ENCODE data around the gene LYZ.
A peak's percentile ranks its signal among the peaks of the same experiment; 100 is the strongest.

Gene LYZ

DNA sequence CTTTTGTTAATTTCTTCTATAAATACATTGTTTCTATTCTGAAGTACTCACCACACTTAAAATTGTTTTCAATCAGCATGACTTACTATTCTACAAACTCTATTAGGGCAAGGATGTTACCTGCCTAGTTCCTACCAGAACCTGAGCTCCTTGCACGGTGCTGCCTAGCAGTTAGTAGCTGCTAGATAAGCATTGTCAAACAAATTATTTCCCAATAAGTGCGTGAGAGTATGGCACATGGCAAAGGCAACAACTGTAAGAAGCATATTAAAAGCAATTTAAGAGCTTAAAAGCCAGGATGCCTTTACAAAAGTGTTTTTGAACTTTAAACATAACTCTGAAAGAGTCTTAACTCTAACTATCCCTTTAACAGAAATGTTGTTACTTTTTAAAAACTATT lies 8.2 kb upstream of the LYZ start:
- no peak for DNase-seq

DNA sequence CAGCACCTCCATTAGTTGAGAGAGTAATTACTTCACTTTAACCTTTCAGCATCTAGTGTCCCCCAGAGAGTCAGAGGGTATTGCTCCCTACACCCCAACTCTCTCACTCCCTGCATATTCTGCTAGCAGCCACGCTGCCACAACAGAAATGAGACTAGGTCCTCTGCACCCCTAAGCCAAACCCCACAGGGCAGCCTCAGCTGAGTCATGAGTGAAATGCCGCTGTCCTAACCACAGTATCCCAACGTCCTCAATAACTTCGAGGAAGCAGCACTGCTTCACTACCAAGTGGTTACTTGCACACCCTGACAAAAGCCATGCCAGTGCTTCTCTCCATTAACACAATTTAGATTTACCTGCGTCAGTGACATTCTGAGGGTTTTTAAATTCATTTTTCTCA lies 6.9 kb upstream of the LYZ start:
- peak in 1 of 2 donors; percentile 16 for DNase-seq

DNA sequence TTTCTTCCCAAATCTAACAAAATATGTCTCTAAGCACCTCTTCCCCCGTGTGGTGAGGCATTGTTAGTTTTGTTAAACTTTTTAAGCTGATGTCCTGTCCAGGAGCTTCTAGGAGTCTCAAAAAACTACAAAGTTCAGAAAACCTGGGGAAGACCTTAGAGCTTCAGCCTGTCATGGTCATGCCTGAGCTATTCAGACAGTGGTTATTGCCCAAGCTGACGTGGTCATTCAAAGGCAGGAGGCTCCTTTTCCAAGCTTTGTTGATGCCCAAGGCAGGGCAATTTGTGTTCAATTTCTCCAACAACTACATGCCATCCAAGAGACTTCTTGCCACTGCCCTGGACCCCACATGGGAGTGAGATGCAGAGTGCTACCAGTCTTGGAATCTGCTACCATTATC lies 5.8 kb upstream of the LYZ start:
- DNase-seq: no peak

DNA sequence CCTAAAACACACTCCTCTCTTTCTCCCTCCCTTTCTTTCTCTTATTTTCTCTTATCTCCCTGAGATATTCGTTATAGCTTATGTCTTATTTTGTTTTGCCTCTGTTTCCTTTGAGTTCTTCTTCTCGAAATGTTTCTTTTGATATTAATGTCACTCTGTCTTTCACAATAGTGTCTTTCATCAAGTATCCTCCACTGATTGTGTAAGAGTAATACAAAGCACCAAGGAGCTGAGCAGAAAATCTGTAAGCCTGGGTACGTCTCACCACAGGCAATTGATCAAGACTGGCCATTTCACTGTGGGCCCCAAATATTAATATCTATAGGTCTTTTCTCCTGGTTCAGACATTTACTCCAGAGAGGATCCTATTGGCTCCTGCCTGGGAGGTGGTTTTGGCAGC lies 4.8 kb upstream of the LYZ start:
- DNase-seq: no peak

DNA sequence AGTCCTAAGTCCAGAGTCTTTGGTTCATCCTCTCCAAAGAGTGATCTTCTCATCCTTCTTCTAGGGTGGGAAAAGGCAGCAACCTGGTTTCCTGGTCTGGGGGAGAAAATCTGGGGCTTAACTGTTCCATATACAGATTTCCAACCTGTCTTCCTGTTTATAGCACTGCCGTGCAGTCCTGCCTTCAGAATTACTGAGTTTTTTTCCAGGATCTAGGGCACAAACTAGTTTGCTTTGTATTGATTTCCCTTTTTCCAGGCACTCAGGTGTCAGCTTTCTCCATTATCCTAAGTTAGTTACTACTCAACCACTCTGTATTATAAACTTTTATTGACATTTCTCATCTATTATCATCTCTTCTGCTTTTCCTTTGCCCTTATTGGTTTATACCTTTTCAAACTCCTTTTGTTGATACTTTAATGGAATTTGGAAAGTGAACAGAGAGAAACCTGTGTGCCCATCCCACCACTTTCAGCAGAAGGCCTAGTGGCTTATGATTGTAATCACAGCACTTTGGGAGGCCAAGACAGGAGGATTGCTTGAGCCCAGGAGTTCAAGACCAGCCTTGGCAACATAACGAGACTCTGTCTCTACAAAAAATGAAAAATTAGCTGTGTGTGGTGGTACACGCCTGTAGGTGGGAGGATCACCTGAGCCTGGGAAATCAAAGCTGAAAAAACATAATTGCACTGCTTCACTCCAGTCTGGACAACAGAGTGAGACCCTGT lies 4.1 kb upstream of the LYZ start:
- DNase-seq: no peak

DNA sequence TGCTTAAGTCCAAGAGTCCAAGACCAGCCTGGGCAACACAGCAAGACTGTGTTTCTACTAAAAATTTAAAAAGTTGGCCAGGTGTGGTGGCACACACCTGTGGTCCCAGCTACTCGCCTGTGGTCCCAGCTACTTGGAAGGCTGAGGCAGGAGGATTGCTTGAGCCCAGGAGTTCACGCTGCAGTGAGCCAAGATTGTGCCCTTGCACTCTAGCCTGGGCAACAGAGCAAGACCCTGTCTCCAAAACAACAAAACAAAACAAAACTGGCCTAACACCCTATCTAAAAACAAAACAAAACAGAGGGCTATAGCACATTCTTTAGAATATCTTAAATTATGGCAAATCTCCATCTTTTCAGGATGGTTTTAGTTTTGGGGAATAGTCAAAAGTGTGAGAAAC lies 3.1 kb upstream of the LYZ start:
- no peak for DNase-seq

DNA sequence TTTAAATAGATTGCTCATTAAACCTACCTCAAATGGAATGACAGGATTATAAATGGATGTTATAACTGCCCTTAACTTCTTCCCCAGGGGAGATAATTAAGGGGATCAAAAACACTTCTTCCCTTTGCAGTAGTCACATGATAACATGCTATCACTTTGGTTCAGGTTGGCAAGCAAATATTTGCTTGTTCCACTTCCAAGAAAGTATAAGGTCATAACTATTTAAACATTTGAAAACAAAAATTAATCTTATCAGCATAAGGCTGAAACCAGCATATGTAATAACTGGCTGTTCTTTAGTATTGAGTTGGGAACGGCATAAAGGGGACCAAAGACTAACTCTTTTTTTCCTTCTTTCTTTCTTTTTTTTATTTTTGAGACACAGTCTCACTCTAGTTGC lies 2.4 kb upstream of the LYZ start:
- no peak for DNase-seq

DNA sequence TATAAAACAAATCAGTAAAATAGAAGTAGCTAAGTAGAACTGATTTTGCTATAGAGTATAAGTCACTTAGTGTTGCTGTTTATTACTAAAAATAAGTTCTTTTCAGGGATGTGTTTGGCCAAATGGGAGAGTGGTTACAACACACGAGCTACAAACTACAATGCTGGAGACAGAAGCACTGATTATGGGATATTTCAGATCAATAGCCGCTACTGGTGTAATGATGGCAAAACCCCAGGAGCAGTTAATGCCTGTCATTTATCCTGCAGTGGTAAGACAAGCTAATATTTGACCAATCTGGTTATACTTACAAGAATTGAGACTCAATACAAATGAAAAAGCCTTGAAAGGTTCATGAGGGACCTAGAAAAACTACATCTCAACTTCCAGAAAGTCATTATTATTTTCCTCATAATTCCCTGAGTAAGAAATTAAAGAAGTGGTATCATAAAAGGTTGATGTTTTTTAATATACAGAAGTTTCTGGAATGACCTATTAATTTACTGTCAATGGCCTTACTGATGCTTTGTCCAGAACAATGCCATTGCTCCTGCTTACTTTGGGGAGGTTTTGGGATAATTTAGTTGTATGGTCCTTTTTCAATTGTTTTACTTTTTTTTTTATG lies 1.9 kb downstream of the LYZ start:
- DNase-seq: no peak

DNA sequence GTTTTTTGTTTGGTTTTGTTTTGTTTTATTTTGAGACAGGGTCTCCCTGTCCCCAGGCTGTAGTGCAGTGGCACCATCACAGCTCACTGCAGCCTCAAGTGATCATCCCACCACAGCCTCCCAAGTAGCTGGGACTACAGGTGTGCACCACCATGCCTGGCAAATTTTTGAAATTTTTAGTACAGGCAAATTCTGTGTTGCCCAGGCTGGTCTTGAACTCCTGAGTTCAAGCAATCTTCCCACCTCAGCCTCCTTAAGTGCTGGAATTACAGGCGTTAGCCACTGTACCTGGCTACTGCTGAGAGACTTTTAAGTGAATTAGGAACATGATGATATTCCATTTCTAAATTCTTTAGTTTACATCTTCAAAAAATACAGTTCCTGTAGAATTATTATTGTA lies 2.6 kb downstream of the LYZ start:
- no peak for DNase-seq

DNA sequence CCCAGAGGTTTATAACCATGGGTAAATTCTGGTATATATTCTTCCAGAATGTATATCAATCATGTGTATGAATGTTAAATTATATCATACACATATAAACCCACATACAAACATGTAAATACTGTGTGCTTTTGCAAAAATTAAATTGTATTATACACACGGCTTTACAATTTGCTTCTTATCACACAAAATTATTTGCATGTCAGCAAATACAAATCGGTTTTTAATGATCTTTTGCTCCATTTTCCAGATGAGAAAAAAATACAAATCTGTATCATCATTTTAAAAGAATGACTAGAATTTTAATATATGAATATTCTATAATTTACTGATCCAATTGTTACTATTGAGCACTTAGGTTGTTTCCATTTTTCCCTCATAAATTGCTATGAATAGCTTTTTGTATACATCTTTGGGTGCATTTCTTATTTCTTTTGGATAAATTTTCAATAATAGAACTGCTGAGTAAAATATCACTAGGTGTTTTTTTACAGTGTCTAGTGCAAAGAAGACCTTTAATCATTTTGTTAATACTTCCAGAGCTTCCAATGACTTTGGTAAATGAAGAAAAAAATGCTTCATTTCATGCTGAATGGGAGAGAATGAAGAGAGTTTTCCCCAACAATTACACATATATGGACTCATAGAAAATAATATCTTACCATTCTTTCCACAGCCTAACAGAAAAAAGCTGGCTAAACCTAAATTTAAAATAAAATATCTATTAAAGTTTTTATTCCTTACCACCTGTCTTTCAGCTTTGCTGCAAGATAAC lies 3.5 kb downstream of the LYZ start:
- DNase-seq: no peak

DNA sequence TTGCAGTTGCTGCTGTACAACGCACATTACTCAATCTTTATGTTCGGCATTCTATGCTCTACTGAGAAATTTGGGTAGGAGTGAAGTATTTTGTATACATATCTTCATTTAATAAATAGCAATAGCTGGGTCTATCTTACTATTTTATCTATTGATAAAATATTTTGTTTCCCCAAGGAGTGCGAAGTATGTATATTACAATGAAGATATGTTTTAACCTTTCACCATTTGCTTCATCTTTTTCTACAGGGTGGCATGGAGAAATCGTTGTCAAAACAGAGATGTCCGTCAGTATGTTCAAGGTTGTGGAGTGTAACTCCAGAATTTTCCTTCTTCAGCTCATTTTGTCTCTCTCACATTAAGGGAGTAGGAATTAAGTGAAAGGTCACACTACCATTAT lies 4.7 kb downstream of the LYZ start:
- no peak for DNase-seq

DNA sequence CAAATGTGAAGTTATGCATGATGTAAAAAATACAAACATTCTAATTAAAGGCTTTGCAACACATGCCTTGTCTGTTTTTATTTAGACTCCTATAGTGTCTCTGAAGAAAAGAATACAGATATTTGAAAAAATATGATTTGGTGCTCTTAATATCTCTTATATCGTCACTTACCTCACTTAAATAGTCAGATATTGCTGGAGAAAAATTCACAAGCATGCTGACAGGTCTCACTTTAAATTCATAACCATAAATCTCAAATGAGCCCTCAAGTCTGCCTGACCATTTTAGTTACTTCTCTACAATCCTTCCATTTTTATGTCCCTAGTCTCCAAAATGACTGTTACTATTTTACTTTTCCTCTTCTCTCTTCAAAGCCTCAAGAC lies 6.0 kb downstream of the LYZ start:
- no peak for DNase-seq

DNA sequence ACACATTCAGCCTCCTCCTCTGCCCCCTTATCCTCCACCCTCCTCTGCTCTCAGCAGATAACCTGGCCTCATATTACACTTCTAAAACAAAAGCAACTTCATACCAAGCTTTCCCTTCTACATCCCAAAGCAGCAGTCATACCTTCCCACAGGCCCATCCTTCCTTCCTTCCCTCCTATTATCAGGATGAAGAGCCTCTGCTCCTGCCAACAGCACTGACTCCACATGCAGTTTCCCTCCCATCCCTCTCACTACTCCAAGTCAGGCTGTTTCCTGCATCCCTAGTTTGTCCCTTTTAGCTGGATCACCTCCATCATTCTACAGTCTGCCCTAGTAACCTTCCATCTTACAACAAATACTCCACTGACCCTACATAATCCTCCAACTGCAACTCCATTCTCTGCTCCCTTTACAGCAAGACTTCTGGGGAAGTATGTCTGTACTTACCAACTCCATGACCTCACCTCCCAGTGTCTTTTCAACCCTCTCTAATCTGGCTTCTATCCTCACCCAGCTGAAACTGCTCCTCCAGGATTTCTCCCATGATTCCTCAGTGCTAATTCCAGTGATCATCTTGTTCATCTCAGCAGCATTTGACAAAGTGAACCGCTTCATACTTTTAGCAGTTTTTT lies 6.5 kb downstream of the LYZ start:
- DNase-seq: no peak

DNA sequence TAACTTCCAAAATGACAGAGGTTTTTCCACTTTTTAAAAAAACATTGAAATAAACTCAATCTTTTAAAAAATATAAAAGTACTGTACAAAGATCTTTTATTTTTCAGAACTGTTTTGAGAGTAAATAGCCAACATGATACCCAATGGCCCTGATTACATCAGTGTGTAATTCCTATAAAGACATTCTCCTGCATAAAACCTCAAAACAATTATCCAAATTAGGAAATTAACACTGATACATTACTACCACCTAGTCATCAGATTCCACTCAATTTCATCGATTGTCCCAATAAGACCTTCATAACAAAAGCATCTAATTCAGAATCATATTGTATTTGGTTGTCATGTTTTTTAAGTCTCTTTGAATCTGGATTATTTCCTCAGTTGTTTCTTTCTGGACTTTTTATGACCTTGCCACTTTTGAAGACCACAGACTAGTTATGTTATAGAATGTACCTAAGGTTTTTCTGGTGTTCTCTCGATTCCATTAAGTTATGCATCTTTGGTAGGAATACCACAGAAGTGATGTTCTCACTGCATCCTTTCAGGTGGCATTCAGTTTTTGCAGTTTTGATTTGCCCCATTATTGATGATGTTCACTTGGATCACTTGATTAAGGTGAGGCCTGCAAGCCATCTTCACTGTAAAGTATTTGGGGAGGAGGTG lies 7.3 kb downstream of the LYZ start:
- DNase-seq: no peak

DNA sequence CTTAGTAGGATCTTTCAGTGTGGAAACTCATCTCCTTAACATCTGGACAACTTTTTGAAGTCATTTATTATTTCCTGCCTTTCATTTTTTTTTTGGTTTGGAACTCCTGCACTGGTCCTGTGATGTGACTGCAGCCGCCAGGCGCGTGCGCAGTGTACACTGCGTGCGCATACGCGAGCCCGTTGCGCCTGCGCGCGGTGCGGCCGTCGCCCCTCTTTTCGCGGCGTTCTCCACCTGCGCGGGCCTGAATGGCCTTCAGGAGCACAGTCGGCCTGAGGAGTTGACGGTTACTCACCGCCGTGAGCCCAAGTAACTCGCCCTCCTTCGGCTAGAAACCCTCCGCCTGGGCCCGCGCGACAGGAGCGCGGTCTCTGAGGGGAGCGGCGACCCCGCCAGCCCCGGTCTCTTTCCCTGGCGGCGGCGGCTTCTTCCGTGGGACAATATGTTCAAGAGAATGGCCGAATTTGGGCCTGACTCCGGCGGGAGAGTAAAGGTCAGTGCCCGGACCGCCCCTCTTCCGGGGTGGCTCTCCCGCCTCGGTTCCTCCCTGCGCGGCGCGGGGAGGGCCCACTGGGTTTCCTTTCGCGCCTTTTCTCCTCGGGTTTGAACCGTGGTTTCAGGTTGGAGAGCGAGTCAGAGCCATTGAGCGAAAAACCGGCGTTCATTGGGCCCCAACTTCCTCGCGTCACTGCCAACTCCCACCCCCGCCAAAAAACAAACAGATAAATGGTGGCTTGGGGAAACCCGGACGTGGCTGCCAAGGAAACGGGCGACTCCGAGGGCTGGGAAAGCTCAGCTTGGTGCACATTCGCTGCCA lies 11.6 kb downstream of the LYZ start, which contains the start of gene YEATS4:
TSS of gene YEATS4 (plus strand) at position 213 of the 817 bp plus-strand sequence. CDS start at position 443, 230 bp downstream.
- peak; percentile 90 to 91 for DNase-seq

DNA sequence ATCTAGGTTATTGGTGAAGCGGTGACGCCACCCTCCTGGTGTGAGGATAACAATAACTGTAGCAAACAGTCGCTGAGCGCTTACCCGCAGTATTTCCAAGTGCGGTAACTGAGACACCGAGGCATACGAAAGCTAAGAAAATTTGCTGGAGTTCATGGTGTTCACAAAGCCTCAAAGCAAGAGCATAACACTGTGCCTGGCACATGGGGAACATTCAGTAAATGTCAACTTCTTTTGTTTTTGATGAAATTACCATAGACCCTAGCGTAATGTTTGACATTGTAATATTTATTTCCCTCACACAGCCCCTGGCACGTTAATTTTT lies 12.1 kb downstream of the LYZ start:
- no peak for DNase-seq

DNA sequence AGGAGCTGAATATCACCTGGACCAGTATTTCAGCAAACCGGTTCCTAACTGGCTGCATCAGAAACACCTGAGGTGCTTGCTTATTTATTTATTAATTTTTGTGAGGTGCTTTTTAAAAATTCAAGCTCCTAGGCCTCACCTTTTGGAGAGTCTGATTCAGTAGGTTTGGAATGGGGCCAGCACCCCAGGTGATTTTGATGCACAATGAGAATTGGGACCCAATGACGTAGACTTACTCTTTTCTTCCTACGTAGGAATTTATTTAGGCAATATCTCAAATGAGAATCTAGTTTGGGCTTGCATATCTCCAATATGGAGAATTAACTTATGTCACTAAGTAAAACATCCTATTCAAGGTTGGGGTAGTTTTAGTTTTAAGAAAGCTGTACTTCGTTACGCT lies 18.6 kb downstream of the LYZ start:
- no peak for DNase-seq

DNA sequence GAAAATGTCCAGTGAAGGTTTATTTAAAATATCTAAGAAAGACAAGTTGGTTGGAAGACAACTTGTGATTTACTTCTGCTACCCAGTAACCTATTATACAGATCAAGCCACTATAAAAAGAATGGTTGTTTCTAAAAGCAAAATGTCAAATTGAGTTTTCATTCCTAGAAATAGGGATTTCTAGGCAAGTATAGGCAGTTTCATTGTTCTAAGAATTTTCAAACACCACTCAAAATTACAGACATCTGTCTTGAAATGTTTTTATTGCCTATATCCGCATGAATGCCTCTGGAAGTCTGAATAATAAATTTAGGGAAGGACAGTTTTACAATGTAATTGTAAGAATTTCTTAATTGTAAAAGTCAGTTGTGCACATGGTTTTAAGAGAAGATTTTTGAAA lies 20.0 kb downstream of the LYZ start:
- no peak for DNase-seq

DNA sequence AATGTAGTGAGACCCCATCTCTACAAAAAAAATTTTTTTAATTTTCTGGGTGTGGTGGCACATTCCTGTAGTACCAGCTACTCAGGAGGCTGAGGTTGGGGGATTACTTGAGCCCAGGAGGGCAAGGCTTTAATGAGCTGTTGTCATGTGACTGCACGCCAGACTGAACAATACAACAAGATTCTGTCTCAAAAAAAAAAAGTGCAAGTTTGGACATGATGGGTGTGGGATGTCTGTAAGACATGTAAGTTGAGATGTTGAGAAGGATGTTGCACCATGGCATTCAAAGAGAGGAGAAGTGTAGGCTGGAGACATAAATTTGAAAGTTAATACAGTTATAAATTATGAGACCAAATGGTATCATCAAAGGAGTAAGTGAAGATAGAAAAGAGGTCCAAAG lies 34.9 kb downstream of the LYZ start:
- no peak for DNase-seq

DNA sequence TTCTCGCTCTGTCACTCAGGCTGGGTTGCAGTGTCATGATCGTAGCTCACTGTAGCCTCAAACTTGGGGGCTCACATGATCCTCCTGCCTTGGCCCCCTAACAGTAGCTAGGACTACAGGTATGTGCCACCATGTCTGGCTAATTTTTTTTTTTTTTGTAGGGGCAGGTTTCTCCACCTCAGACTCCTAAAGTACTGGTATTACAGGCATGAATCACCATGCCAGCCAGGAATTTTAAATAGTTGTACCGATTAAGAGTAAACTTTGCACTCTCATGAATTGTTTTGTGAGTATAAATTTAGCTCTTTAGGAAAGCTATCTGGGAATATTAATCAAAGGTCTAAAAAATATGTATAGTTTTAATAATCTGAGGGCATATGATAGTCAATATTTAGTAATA lies 36.9 kb downstream of the LYZ start:
- no peak for DNase-seq

DNA sequence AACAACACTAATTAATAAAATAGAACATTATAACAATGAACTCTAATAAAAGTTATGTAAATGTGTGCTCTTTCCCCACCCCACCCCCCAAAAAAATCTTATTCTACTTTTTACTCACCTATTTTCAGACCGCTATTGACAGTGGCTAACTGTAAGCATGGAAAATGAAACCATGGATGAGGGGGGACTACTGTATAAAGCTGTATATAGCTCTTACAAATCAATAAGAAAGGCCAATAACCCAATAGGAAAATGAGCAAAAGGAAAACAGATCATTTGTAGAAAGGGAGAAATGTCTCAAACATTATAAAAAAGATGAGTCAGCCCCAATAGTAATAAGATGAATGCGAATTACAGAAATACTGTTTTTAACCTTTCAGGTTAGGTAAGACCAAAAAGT lies 38.7 kb downstream of the LYZ start:
- DNase-seq: no peak

DNA sequence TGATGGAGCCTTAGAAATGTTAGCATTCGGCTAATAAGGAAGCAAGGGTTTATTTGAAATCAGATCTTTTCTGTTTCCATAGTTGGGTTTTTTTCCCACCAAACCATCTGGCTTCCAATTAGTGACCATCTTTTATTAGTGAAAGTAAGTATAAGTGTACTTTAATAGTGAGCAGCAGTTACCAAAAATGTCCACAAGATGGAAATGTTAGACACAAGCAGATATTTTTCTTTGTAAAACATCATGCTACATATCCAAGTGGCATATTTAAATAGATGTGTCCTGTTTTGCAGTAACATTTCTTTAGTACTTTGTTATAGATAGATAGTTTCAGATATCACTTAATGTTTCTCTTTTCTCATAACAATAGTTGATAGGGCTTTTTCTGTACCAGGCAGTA lies 40.2 kb downstream of the LYZ start:
- DNase-seq: peak in 1 of 2 donors; percentile 13

Data from CD4-positive, alpha-beta T cell treated with Interleukin-1 beta for 1 hour (primary cell).